GM08714 (cell line): Measurements from ENCODE around the gene HIF3A.

Source experiments
- H3K4me3 ChIP-seq: fragments of 200-500 bp; sonication (Bioruptor generic); 2 replicates; pipeline ENCODE4 v1.5.1; 2014; ENCODE audit warnings: mild to moderate bottlenecking, low read length, inconsistent platforms
- ZNF274 ChIP-seq: IDR thresholded peaks from 2 replicates; pipeline ENCODE4 v1.6.1; 2012; ENCODE audit warnings: mild to moderate bottlenecking, low read depth, low read length

The HIF3A gene

DNA sequence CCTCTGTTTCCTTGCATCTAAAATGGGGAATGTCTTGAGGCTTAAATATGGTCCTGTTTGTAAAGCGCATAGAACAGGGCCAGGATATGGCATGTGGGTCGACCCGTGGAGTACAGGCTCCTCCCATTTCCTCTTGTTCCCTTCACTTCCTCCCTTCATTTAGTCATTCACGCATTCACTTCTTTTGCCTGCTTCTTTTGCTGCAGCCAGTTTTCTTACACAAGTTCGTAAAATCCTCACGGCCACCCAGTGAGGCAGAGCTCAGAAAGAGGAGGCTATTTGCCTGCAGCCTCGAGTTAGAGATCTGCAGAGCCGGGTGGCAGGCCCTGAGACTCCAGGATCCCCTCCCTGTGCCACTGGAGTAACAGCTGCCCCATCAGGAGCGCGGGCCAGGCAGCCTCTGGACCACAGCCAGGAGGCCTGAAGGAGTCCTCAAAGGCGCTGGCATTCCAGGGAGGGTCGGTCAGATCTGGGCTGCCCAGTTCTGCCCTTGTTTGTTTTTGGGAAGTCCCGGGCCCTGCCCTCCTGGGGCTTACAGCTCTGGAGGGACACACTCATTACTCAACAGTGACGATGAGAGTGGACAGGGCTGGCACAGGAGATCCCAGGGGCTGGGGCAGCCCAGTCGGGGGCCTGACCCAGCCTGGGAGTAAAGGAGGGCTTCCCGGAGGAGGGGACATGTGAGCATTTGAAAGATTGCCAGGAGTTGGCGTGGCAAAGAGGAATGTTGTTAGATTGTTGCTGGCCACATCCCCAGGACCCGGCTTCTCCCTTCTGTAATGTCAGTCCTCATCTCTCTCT is 54.6 kb downstream of the HIF3A start:
- H3K4me3 ChIP-seq: peak overlapping the region; percentile 8; the same call in 1 of the 2 replicates
- TF ChIP-seq ZNF274: no peak

DNA sequence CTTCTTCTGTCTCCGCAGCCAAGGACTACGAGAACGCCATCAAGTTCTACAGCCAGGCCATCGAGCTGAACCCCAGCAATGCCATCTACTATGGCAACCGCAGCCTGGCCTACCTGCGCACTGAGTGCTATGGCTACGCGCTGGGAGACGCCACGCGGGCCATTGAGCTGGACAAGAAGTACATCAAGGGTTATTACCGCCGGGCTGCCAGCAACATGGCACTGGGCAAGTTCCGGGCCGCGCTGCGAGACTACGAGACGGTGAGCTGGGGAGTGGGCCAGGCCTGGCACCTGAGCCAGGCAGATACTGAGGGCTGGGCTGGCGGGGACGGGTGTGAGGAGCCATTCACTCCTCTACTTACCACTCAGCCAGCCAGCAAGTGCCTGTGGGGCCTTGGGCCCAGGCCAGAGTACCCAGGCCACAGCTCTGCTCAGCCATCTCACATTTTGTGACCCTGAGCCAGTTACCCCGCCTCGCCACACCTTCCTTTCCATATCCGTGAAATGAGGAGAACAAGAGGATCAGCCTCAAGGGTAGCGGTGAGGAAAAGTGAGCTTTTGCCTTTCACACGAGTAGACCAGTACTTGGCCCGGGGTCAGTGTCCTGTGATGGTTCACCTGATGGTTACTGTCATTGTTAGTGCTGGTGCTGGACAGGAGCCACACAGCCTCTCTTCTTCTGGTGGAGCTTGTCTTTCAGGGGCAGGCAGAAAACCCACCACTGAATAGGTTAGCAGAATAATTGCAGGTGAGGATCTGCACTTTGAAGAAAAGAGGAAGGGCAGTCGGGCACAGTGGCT is 57.1 kb downstream of the HIF3A start:
- no peak overlapping the region for H3K4me3 ChIP-seq
- no peak for TF ChIP-seq ZNF274

DNA sequence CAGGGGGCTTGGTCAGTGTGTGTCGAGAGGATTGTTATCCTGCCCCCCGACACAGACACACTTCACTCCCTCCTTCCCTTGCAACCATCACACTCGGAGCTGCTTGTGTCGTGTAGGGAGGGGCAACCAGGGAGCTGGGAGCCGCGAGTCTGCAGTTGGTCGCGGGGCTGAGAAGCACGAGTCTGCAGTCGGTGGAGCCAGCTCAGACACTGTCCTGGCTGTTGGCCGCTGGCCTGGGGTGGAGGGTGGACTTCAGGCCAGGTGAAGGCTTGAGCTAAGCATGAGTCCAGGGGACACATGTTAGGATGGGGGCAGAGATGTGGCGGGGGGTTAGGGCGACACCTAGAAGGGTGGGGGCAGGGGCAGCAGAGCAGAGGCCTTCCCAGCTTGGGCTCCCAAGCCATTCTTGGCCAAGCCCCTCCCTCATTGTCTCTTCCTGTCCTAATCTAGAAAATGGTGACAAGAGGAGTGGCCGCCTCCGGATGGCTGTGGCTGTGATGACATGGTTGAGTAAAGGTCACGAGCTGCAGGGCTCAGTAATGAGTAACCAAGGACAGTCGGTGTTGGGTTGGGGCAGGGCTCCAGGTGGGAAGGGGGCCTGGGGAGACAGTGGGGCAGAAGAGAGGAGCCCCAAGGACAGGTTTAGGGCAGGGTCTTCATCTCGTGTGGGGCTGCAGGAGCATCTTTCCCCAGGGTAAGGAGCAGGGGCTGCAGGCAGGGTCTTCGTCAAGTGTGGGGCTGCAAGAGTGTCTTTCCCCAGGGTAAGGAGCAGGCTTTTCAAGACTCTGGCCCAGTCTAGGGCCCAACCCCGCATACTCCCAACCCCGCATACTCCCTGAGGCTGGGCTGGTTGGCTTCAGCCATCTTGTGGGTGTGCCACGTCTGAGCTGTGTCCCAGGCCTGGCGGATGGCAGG is 58.6 kb downstream of the HIF3A start:
- no peak overlapping the region for H3K4me3 ChIP-seq
- TF ChIP-seq ZNF274: no peak

DNA sequence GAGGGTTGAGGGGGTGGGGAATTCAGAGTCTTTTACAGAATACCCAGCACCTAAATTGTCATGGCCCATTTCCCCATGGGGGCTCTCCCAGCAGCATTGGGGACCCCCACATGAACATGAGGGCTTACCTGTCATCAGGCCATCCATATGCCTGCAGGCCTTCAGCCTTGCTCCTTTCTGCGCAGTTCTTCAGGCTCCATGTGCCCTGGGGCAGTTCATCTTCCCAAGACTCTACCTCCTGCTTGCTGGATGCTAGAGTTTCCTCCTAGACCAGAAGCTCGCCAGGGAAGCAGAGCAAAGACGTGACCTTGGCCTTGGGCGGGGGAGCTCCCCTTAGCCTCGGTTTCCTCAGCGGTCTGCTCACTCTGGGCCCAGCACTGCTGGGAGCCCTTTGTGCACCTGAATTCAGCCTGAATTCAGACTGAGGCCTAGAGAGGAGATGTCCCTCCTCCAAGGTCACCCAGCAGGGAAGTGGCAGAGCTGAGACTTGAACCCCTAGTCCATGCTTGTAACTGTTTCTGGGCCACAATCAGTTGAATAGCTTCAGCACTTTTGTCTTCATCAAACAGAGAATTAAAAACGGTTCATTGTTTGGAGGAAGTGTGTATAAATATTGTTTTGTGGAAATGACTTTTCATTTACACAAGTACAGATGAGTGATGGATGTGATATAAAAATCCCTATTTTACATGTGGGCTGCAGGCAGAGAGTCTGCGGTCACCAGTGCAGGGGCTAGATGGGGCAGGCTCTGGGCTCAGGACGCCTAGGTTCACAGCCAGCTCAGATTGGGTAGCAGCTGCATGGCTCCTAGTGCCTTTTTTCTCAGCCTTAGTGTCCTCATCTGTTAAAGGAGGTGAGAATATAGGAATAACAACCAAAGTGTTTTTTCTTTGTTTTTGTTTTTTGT is 59.6 kb downstream of the HIF3A start:
- TF ChIP-seq ZNF274: no peak
- H3K4me3 ChIP-seq: no peak overlapping the region

DNA sequence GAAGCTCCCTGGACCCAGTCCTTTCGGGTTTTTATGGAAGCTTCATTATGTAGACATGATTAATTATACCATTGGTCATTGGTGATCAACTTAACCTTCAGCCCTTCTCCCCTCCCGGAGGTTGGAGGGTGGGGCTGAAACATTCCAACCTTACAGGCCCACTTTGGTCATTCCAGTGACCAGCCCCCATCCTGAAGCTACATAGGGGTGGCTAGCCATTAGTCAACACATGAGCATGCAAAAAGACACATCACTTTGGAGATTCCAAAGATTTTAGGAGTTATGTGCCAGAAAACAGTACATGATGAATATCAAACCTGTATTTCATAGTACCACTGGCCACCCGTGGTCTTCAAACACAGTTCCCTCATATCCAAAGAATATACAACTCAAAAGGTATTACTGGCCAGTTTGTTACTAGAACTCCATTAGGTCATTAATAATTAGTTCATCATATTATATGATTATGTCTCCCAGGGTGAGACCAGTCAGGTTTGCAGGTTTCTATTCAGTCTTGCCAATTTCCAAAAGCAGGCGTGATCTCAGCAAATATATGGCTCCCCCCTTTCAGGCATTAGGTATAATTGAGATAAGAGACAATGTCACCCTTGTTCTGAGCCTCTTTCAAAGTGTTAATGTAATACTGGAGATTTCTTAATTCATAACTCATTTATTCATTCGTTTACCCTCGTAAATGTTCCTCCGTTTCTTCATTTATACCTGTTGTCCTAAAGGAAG is 61.2 kb downstream of the HIF3A start:
- H3K4me3 ChIP-seq: no peak overlapping the region
- no peak for TF ChIP-seq ZNF274

DNA sequence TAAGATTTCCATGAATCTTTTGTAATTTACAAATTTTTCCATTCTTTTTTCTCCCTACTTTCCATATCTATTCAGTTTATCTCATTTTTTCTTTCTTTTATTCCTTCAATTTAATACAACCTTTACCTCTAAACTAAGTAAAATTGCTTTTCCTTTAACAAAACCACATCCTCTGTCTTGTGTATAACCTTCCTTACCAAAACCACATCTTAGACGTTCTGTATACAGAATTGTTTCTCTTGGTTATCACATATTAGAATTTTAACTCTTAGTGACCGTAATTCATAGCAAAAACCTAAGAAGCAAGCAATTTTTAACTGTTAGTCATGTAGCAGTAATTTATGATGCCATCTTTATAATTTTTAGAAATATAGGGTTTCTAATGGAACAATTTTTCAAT is 65.1 kb downstream of the HIF3A start:
- TF ChIP-seq ZNF274: no peak
- no peak overlapping the region for H3K4me3 ChIP-seq

DNA sequence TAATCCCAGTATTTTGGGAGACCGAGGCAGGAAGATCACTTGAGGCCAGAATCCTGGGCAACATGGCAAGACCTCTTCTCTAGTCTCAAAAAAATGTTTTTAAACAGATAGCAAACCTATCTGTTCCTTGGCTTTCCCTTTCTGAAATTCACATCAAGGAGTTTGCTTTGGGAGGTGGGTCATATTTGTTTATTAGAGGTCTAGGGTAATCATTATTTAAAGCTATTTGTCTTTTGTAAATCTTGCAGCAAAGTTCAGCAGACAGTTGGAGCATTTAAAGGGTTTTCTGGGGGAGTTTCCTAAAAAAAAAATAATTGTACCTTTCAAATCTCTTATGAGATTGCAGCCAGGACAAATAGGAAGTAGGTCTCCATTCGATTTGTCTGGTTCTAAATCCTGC is 67.5 kb downstream of the HIF3A start:
- TF ChIP-seq ZNF274: no peak
- no peak overlapping the region for H3K4me3 ChIP-seq

DNA sequence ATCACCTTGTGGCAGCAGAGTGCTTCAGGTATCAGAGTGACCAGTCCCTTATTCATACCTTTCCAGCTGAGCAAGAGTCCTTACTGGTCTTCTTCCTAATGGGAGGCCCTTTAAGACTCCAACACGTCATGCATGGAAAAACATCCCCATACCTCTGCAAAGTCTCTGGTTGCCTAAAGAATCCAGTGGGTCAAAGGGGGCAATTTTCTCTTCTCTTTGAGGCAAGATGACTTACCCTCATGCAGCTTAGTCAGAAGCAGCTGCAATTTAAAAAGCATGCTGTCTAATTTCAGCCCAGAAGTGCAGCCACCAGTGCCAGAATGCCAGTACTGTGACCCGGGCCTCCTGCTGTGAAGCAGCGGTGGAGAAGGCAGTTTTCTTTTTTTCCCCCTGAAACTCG is 68.7 kb downstream of the HIF3A start:
- TF ChIP-seq ZNF274: no peak

DNA sequence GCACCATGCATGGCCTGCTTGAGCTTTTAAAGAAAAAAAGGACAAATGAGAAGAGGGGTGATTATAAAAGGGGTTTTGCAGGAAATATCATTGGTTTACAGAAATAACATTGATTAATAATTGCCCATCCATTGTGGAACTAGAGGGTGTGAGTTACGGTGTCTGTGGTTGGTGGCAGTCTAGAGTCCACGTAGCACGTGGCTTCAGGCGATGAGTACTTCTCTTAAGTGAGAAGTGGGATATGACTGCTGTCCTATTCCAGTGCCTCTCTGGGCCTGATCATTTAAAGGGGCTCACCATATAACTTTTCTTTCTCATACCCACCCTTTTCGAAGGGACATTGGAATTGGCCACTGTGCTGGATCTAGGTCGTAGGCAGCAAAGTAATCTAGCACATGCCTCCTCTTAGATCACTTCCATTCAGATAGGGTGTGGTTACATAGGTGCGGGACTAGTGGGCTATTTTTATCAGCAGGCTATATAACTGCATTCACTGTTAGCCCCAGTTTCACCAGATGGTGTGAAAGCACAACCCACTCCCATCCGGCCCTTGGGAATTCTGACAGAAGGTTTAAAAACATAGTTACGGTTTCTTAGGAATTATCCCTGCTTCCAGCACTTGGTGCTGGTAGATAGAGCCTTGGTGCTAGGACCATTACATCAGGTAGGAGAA is 69.9 kb downstream of the HIF3A start:
- H3K4me3 ChIP-seq: no peak overlapping the region
- no peak for TF ChIP-seq ZNF274

More for the DNA sequence above, 68.7 kb downstream of the HIF3A start:
- no peak overlapping the region for H3K4me3 ChIP-seq

DNA sequence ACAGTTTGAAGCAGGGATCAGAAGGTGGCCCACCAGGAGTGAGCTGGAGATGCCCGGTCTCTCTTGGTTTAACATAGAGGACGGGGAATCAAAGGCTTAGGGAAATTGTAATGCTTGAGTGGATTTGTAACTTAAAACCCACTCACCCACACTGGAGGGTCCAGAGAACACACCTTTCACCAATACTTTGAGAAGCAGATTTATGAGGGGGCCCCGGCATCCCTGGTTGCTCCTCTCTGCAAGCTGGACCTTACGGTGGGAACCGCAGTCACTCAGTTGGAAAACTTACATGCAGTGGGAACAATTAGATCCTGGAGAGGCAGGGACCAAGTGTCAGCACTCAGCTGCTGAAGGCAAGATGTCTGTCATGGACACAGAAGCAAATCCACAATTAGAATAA is 70.6 kb downstream of the HIF3A start:
- no peak overlapping the region for H3K4me3 ChIP-seq
- TF ChIP-seq ZNF274: no peak

DNA sequence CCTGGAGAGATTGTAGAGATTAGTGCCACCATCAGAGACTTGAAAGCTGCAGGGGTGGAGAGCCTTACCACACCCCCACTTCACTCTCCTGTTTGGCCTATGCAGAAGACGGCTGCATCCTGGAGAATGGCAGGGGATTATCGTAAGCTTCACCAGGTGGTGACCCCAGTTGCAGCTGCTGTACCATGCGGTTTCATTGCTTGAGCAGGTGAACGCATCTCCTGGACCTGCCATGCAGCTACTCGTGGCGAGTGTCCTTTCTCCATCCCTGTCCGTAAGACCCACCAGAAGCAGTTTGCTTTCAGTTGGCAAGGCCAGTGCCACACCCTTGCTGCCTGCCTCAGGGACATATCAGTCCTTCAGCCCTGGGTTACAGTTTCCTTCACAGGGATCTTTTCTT is 71.3 kb downstream of the HIF3A start:
- no peak for TF ChIP-seq ZNF274
- H3K4me3 ChIP-seq: no peak overlapping the region

DNA sequence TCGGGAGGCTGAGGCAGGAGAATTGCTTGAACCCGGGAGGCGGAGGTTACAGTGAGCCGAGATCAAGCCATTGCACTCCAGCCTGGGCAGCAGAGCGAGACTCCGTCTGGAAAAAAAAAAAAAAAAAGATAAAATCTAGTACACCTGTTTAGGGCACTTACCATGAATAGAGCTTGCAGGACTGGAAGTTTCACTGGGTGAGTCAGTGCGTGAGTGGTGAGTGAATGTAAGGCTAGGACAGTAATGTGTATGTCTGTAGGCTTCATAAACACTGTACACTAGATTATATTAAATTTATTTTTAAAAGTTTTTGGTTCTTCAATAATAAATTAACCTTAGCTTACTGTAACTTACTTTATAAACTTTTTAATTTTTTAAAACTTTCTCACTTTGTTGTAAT is 73.0 kb downstream of the HIF3A start:
- TF ChIP-seq ZNF274: no peak
- no peak overlapping the region for H3K4me3 ChIP-seq
